Gastroesophageal sphincter (tissue), 3 donors: ENCODE measurements around the gene AKAP6.

Source experiments
- EP300 ChIP-seq: sonication (generic); formaldehyde crosslinking; IDR thresholded peaks from one replicate; pipeline ENCODE4 v1.6.1; 2017; ENCODE audit warnings: antibody characterized with exemption, mild to moderate bottlenecking
- POLR2A ChIP-seq, 2 donors: fragments of 450-650 bp; IDR thresholded peaks; one replicate each; pipeline ENCODE4 v1.6.1; 2017; ENCODE audit warnings: antibody characterized with exemption in 2 of 2, mild to moderate bottlenecking in 2 of 2, moderate library complexity in 1 of 2
- TF ChIP-seq, protein P1 (sequence below), 4 experiments: fragments of 200-600 bp in 2 of 4; fragments of 450-650 bp in 2 of 4; sonication (generic) in 1 of 4; IDR thresholded peaks; one replicate each; pipeline ENCODE4 v1.5.1; 2017 to 2019; ENCODE audit warnings: antibody characterized with exemption in 4 of 4, mild to moderate bottlenecking in 2 of 4, moderate library complexity in 2 of 4

DNA sequence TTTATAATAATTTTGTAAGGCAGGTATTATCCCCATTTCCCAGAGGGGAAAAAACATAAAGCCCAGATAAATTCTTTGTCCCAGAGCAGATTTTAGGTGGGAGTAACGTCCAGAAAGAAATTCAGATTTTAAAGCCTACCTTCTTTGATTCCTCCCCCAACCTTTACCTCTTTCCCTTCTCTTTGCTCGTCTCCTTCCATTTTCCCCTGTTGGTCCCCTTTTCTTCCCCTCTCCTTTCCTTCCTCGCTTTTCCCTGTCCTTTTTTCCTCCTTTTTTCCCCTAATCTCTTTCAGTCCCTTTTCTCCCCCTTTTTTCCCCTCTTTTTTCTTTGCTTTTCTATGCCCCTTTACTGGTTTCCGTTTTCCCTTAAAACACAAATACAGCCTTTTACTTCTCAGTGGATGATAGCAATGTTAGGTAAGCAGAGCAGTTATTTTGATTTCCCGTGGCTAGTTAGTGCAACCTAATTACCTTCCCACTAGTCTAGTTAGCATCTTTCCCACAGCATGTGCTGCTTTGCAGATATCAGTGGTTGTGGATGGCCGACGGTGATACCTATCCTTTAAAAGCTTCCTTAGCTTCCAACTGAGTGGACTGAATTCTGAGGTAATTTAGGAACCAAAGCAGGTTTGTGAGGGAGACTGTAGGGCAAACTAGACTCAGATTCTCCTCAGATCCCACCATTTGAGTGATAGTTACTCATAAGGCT lies 10.9 kb upstream of the AKAP6 start:
- TF ChIP-seq, protein P1, sequence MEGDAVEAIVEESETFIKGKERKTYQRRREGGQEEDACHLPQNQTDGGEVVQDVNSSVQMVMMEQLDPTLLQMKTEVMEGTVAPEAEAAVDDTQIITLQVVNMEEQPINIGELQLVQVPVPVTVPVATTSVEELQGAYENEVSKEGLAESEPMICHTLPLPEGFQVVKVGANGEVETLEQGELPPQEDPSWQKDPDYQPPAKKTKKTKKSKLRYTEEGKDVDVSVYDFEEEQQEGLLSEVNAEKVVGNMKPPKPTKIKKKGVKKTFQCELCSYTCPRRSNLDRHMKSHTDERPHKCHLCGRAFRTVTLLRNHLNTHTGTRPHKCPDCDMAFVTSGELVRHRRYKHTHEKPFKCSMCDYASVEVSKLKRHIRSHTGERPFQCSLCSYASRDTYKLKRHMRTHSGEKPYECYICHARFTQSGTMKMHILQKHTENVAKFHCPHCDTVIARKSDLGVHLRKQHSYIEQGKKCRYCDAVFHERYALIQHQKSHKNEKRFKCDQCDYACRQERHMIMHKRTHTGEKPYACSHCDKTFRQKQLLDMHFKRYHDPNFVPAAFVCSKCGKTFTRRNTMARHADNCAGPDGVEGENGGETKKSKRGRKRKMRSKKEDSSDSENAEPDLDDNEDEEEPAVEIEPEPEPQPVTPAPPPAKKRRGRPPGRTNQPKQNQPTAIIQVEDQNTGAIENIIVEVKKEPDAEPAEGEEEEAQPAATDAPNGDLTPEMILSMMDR (IDR thresholded peaks at IDR 0.05): no peak
- TF ChIP-seq POLR2A (IDR thresholded peaks at IDR 0.05) (no peak), EP300 (no peak)
